SK-N-SH treated with all-trans-retinoic acid at 6 μM for 48 hours (cell line): ENCODE data around the gene PAPSS1.

Source experiments
- ATAC-seq: fragments of 200-7000 bp; cut with Tn5 transposase; 3 replicates; pipeline ENCODE4 v1.9.1; 2020; ENCODE audit warnings: mild to moderate bottlenecking, moderate library complexity
- ARNTL ChIP-seq: fragments of 450-650 bp; formaldehyde crosslinking; IDR thresholded peaks from 2 replicates; pipeline ENCODE4 v1.5.0; 2020; ENCODE audit warnings: low read depth, mild to moderate bottlenecking, moderate library complexity, borderline replicate concordance
- CREB5 ChIP-seq: fragments of 250-450 bp; sonication (Bioruptor Pico); IDR thresholded peaks from 2 replicates; pipeline ENCODE4 v1.5.1; 2020; ENCODE audit warnings: low read depth, mild to moderate bottlenecking, moderate library complexity
- CSDC2 ChIP-seq: fragments of 250-450 bp; sonication (Bioruptor Pico); IDR thresholded peaks from 2 replicates; pipeline ENCODE4 v1.5.0; 2020; ENCODE audit warnings: mild to moderate bottlenecking, moderate library complexity
- CSRNP3 ChIP-seq: fragments of 250-450 bp; sonication (Bioruptor Pico); IDR thresholded peaks from 2 replicates; pipeline ENCODE4 v1.5.1; 2021; ENCODE audit warnings: mild to moderate bottlenecking, moderate library complexity
- ESRRG ChIP-seq: fragments of 250-450 bp; sonication (Bioruptor Pico); IDR thresholded peaks from 2 replicates; pipeline ENCODE4 v1.6.1; 2021; ENCODE audit warnings: mild to moderate bottlenecking
- GLIS3 ChIP-seq: fragments of 250-450 bp; sonication (Bioruptor Pico); IDR thresholded peaks from 2 replicates; pipeline ENCODE4 v1.5.0; 2020; ENCODE audit warnings: mild to moderate bottlenecking, moderate library complexity
- OSR1 ChIP-seq: fragments of 250-450 bp; sonication (Bioruptor Pico); IDR thresholded peaks from 2 replicates; pipeline ENCODE4 v1.8.0; 2022; ENCODE audit warnings: moderate library complexity, mild to moderate bottlenecking, inconsistent platforms
- PATZ1 ChIP-seq: fragments of 250-450 bp; sonication (Bioruptor Pico); IDR thresholded peaks from 2 replicates; pipeline ENCODE4 v1.8.0; 2020; ENCODE audit warnings: mild to moderate bottlenecking, moderate library complexity, borderline replicate concordance
- POU6F1 ChIP-seq: fragments of 250-450 bp; sonication (Bioruptor Pico); IDR thresholded peaks from 2 replicates; pipeline ENCODE4 v1.8.0; 2021; ENCODE audit warnings: low read depth, mild to moderate bottlenecking, moderate library complexity, borderline replicate concordance
- PPARA ChIP-seq: fragments of 250-450 bp; sonication (Bioruptor Pico); IDR thresholded peaks from 2 replicates; pipeline ENCODE4 v1.5.0; 2020; ENCODE audit warnings: mild to moderate bottlenecking, borderline replicate concordance
- RARB ChIP-seq: fragments of 250-450 bp; sonication (Bioruptor Pico); IDR thresholded peaks from 2 replicates; pipeline ENCODE4 v1.8.0; 2021; ENCODE audit warnings: mild to moderate bottlenecking, moderate library complexity
- SNAI2 ChIP-seq: fragments of 250-450 bp; sonication (Bioruptor Pico); IDR thresholded peaks from 2 replicates; pipeline ENCODE4 v1.5.0; 2020; ENCODE audit warnings: mild to moderate bottlenecking, moderate library complexity
- TCF4 ChIP-seq: fragments of 250-450 bp; sonication (Bioruptor Pico); IDR thresholded peaks from 2 replicates; pipeline ENCODE4 v1.8.0; 2021; ENCODE audit warnings: mild to moderate bottlenecking, moderate library complexity, borderline replicate concordance
- TSHZ2 ChIP-seq: fragments of 250-450 bp; sonication (Bioruptor Pico); IDR thresholded peaks from 2 replicates; pipeline ENCODE4 v1.5.0; 2020; ENCODE audit warnings: mild to moderate bottlenecking, moderate library complexity
- ZC3H10 ChIP-seq: fragments of 250-450 bp; sonication (Bioruptor Pico); IDR thresholded peaks from 2 replicates; pipeline ENCODE4 v1.5.1; 2021; ENCODE audit warnings: mild to moderate bottlenecking, moderate library complexity
- ZFP3 ChIP-seq: fragments of 250-450 bp; sonication (Bioruptor Pico); IDR thresholded peaks from 2 replicates; pipeline ENCODE4 v1.5.0; 2020; ENCODE audit warnings: mild to moderate bottlenecking, moderate library complexity
- ZNF565 ChIP-seq: fragments of 450-650 bp; formaldehyde crosslinking; conservative IDR thresholded peaks from 2 replicates; pipeline ENCODE4 v1.5.0; 2020; ENCODE audit warnings: low read depth, mild to moderate bottlenecking, moderate library complexity
- ZNF70 ChIP-seq: fragments of 450-650 bp; formaldehyde crosslinking; IDR thresholded peaks from 2 replicates; pipeline ENCODE4 v1.5.0; 2020; ENCODE audit warnings: mild to moderate bottlenecking, moderate library complexity
- ZNF8 ChIP-seq: fragments of 450-650 bp; formaldehyde crosslinking; IDR thresholded peaks from 2 replicates; pipeline ENCODE4 v1.5.0; 2020; ENCODE audit warnings: mild to moderate bottlenecking, moderate library complexity

PAPSS1 gene

GRCh38 chr4:107688421-107688820 lies 31.6 kb downstream of the PAPSS1 start:
- no peak for TF ChIP-seq ZFP3 (CRISPR knock-in tag)
- no peak for TF ChIP-seq OSR1 (CRISPR knock-in tag)
- no peak for TF ChIP-seq CSRNP3 (CRISPR knock-in tag)
- no peak for TF ChIP-seq ZNF565 (CRISPR knock-in tag)
- no peak for TF ChIP-seq POU6F1
- no peak for TF ChIP-seq PATZ1 (CRISPR knock-in tag)
- no peak for TF ChIP-seq PPARA (CRISPR knock-in tag)
- no peak for TF ChIP-seq ZNF8 (CRISPR knock-in tag)
- TF ChIP-seq RARB: no peak
- TF ChIP-seq SNAI2 (CRISPR knock-in tag): no peak
- no peak for TF ChIP-seq CREB5 (CRISPR knock-in tag)
- TF ChIP-seq, all 23 proteins: peak for 0
- ATAC-seq: no peak

GRCh38 chr4:107685740-107686139 lies 34.3 kb downstream of the PAPSS1 start:
- TF ChIP-seq TCF4 (no peak), POU6F1 (no peak), ARNTL (CRISPR knock-in tag) (no peak), GLIS3 (CRISPR knock-in tag) (no peak), ZC3H10 (CRISPR knock-in tag) (no peak)
- no peak for ATAC-seq

GRCh38 chr4:107683873-107684272 lies 36.2 kb downstream of the PAPSS1 start:
- no peak for TF ChIP-seq TCF4
- no peak for TF ChIP-seq ESRRG
- TF ChIP-seq PATZ1 (CRISPR knock-in tag): no peak
- no peak for TF ChIP-seq CSDC2
- TF ChIP-seq ARNTL (CRISPR knock-in tag): no peak
- no peak for TF ChIP-seq ZNF565 (CRISPR knock-in tag)
- no peak for TF ChIP-seq TSHZ2
- no peak for TF ChIP-seq PPARA (CRISPR knock-in tag)
- no peak for TF ChIP-seq ZNF70
- no peak for TF ChIP-seq RARB
- no peak for TF ChIP-seq ZFP3 (CRISPR knock-in tag)
- TF ChIP-seq ZNF8 (CRISPR knock-in tag): no peak
- TF ChIP-seq, all 23 proteins: peak for 0

More at GRCh38 chr4:107683873-107684272, 36.2 kb downstream of the PAPSS1 start:
- no peak for ATAC-seq
